Smooth muscle cell (in vitro differentiated cells): ENCODE data around the gene ADAMTSL4. TPM values are rescaled to one million over a fixed set of nuclear protein-coding genes. Genes with fewer than 3 reads are reported as not detected.

ENCODE experiments used
- DNase-seq: peaks from one replicate; lab custom pipeline; 2025; ENCODE audit not compliant: unreplicated experiment; lab: John Stamatoyannopoulos, UW
- H2AFZ ChIP-seq: fragments of 200-600 bp; sonication (generic); 2 replicates; pipeline ENCODE4 v1.6.0; 2016; ENCODE audit warnings: antibody characterized with exemption, low read depth, mild to moderate bottlenecking
- H3F3A ChIP-seq: fragments of 200-600 bp; sonication (generic); 2 replicates; pipeline ENCODE4 v1.6.0; 2017; ENCODE audit warnings: antibody characterized with exemption, low read depth
- H3K27ac ChIP-seq: fragments of 200-600 bp; sonication (generic); 2 replicates; pipeline ENCODE4 v1.5.1; 2016; ENCODE audit warnings: low read depth, mild to moderate bottlenecking
- H3K27me3 ChIP-seq: fragments of 200-600 bp; sonication (generic); 2 replicates; pipeline ENCODE4 v1.6.1; 2016; ENCODE audit warnings: low read depth, mild to moderate bottlenecking
- H3K36me3 ChIP-seq: fragments of 200-600 bp; sonication (generic); 2 replicates; pipeline ENCODE4 v1.5.1; 2016; ENCODE audit warnings: low read depth
- H3K4me1 ChIP-seq: fragments of 200-600 bp; sonication (generic); 2 replicates; pipeline ENCODE4 v1.5.1; 2016; ENCODE audit warnings: low read depth
- H3K4me2 ChIP-seq: fragments of 200-600 bp; sonication (generic); 2 replicates; pipeline ENCODE4 v1.6.0; 2016; ENCODE audit warnings: mild to moderate bottlenecking
- H3K4me3 ChIP-seq: fragments of 200-600 bp; sonication (generic); 2 replicates; pipeline ENCODE4 v1.5.1; 2016; ENCODE audit warnings: mild to moderate bottlenecking
- H3K79me2 ChIP-seq: fragments of 200-600 bp; sonication (generic); 2 replicates; pipeline ENCODE4 v1.6.0; 2016; ENCODE audit warnings: low read depth, mild to moderate bottlenecking
- H3K9ac ChIP-seq: fragments of 200-600 bp; sonication (generic); 2 replicates; pipeline ENCODE4 v1.6.0; 2016; ENCODE audit warnings: low read depth
- H3K9me3 ChIP-seq: fragments of 200-600 bp; sonication (generic); replicated peaks from 2 replicates; pipeline ENCODE4 v1.5.1; 2016; ENCODE audit warnings: low read depth
- H4K20me1 ChIP-seq: fragments of 200-600 bp; sonication (generic); 2 replicates; pipeline ENCODE4 v1.6.0; 2016; ENCODE audit warnings: low read depth
- WGBS: methylation state at CpG from one replicate; pipeline ENCODE4 v1.1.7; 2016; ENCODE audit warnings: low lambda C conversion rate; 5-methylcytosine and 5-hydroxymethylcytosine counted together
- polyA plus RNA-seq: library from polyadenylated mRNA; unstranded; fragments of >200 nt; fragmentation: Nextera tagmentation; extraction: Ambion mirVana; gene quantifications from 2 replicates; pipeline ENCODE4 v1.2.1, GENCODE V29; 2016
- total RNA-seq: library from RNA; depleted of rRNA; stranded (reverse); fragments of >200 nt; gene quantifications from 2 replicates; pipeline ENCODE4 v1.2.3, GENCODE V29; 2014
- TF ChIP-seq, protein P1 (sequence below): fragments of 200-600 bp; sonication (generic); IDR thresholded peaks from 2 replicates; pipeline ENCODE4 v1.5.1; 2017; ENCODE audit warnings: borderline replicate concordance, mild to moderate bottlenecking, antibody characterized with exemption; ENCODE audit not compliant: insufficient read depth, poor library complexity, severe bottlenecking

Gene ADAMTSL4
- total and polyA plus RNA-seq, 2 experiments from 2014 or later = 6.4 to 8.4 TPM

DNA sequence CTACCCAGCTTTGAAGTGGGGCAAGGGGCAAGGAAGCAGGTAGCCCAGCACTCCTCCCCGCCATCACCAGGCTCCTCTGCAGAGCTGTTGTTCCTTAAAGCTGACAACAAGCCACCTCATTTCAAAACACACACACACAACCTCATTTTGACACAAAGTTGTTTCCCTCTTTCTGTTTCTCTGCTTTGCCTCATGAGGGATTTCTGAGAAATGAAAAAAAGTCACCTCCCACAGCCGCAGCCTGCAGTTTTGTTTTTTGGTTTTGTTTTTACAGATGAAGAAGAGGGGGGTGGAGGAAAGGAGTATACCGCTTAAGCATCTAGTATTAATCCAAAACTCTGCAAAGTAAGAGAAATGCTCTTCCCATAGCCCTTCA, 18.1 kb downstream of the ADAMTSL4 start:
- peaks cover 47% of the 10 kb centered on the region for H3K79me2 ChIP-seq
- H3F3A ChIP-seq = peaks cover 60% of the 10 kb centered on the region
- H3K4me2 ChIP-seq = peak overlapping the region; percentile 78
- H3K4me3 ChIP-seq = peak overlapping the region; percentile 34
- TF ChIP-seq, protein P1, sequence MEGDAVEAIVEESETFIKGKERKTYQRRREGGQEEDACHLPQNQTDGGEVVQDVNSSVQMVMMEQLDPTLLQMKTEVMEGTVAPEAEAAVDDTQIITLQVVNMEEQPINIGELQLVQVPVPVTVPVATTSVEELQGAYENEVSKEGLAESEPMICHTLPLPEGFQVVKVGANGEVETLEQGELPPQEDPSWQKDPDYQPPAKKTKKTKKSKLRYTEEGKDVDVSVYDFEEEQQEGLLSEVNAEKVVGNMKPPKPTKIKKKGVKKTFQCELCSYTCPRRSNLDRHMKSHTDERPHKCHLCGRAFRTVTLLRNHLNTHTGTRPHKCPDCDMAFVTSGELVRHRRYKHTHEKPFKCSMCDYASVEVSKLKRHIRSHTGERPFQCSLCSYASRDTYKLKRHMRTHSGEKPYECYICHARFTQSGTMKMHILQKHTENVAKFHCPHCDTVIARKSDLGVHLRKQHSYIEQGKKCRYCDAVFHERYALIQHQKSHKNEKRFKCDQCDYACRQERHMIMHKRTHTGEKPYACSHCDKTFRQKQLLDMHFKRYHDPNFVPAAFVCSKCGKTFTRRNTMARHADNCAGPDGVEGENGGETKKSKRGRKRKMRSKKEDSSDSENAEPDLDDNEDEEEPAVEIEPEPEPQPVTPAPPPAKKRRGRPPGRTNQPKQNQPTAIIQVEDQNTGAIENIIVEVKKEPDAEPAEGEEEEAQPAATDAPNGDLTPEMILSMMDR = no peak
- whole genome bisulfite sequencing = 35% methylated on average over 3 of the region's 3 CpGs
- no peak overlapping the region for H2AFZ ChIP-seq
- H3K4me1 ChIP-seq = peaks cover 63% of the 10 kb centered on the region
- DNase-seq = no peak
- peak overlapping the region; percentile 96 for H3K27ac ChIP-seq
- H3K9ac ChIP-seq = no peak overlapping the region
- no peaks in the 10 kb centered on the region for H3K9me3 ChIP-seq
- no peaks in the 10 kb centered on the region for H3K36me3 ChIP-seq
- H3K27me3 ChIP-seq = no peaks in the 10 kb centered on the region
- peaks cover 50% of the 10 kb centered on the region for H4K20me1 ChIP-seq

- no peak overlapping the region for H2AFZ ChIP-seq
- H3K79me2 ChIP-seq = peaks cover 54% of the 10 kb centered on the region
Observed at GRCh38 chr1:150567717-150568593, 18.7 kb downstream of the ADAMTSL4 start.

DNA sequence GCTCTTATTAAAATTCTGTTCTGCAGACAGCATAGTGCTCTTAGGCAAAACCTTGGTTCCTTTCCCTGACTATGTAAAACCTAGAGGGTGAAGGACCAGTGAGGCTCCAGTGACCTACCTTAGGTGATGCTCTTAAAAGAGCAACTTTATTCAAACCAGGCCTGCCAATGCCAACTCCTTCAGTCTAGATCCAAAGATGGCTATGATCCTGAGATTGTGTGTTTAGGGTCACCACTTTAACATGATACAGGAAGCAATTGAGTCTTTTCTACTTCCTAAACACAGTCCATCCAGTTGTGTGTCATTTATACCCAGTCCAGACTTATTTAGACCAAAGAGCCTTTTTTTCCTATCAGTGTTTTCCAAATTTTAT, 19.4 kb downstream of the ADAMTSL4 start:
- Histone ChIP-seq H3K9ac (peak overlapping the region; percentile 47), H3K27me3 (no peaks in the 10 kb centered on the region), H3K4me1 (peaks cover 50% of the 10 kb centered on the region), H3K36me3 (peaks cover under 1% of the 10 kb centered on the region), H3K4me3 (peak overlapping the region; percentile 34), H3K79me2 (peaks cover 60% of the 10 kb centered on the region), H3K9me3 (no peaks in the 10 kb centered on the region), H2AFZ (no peak overlapping the region), H3K4me2 (peak overlapping the region; percentile 78), H3K27ac (peak overlapping the region; percentile 96), H4K20me1 (peaks cover 62% of the 10 kb centered on the region), H3F3A (peaks cover 64% of the 10 kb centered on the region)
- TF ChIP-seq, protein P1 = no peak
- no peak for DNase-seq

More at GRCh38 chr1:150567717-150568593, 18.7 kb downstream of the ADAMTSL4 start:
- TF ChIP-seq, protein P1 = no peak
- DNase-seq = no peak
- Histone ChIP-seq H3K27ac (peak overlapping the region; percentile 96), H3K4me2 (peak overlapping the region; percentile 78), H3F3A (peaks cover 63% of the 10 kb centered on the region), H3K4me1 (peaks cover 56% of the 10 kb centered on the region), H3K36me3 (no peaks in the 10 kb centered on the region), H3K27me3 (no peaks in the 10 kb centered on the region), H4K20me1 (peaks cover 56% of the 10 kb centered on the region), H3K9ac (peak overlapping the region; percentile 64), H3K4me3 (peak overlapping the region; percentile 34), H3K9me3 (no peaks in the 10 kb centered on the region)
- 2% methylated on average over 10 of the region's 10 CpGs for WGBS
